ENCODE data around the gene NOL9. TPM values are rescaled to one million over a fixed set of nuclear protein-coding genes. Genes with fewer than 3 reads are reported as not detected.

Gene NOL9
- total and polyA plus RNA-seq, 4 donors = 3.4 to 29.4 (median 16.7) TPM

DNA sequence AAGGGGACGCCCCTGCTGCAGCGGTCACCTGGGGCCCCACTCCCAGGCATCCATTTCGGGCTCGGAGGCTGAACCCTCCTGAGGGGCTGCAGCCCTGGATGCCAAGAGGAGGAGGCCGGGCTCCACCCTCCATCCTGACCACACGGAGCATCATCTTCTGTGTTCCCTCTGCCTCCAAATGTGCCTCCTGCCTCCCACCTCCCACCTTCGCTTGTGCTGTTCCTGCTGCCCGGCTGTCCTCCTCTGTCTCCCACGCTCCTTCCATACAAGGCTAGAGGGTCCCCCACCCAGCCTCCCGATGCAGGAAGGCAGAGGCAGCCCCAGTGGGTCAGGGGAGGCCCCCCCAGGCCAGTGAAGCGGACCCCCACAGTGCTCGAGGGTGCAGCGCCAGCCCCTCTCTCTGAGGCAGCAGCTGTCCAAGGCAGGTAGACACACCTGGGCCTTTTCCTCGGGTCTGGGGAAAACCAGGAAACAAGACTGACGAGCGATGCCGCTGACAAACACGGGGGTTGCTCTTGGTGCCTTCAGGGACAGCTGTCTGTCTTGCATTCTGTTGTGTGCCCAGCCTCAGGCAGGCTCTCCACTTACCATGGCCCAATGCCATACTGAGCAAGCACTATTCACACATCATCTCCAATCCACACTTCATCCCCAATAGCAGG, 46.0 kb downstream of the NOL9 start:
- Histone ChIP-seq H3K4me1 (ENCODE audit: control insufficient read depth in 5 of 5, insufficient read depth in 5 of 5, low read length in 5 of 5) (no peaks in the 10 kb centered on the region), H3K27me3 (ENCODE audit: control insufficient read depth in 3 of 3, insufficient read depth in 3 of 3, low read length in 2 of 3) (no peaks in the 10 kb centered on the region), H3K9ac (ENCODE audit: insufficient read depth in 1 of 2, low read length in 2 of 2) (no peak overlapping the region), H3K36me3 (ENCODE audit: control insufficient read depth in 4 of 4, insufficient read depth in 4 of 4, low read length in 4 of 4) (no peaks in the 10 kb centered on the region), H3K9me3 (ENCODE audit: control insufficient read depth in 4 of 4, insufficient read depth in 3 of 4, low read length in 3 of 4) (no peaks in the 10 kb centered on the region), H3K4me3 (no peak overlapping the region), H3K27ac (ENCODE audit: low read depth in 1 of 2, low read length in 1 of 2) (no peak overlapping the region)
- 83 to 94% methylated on average over 18 of the region's 18 CpGs for WGBS, 2 donors
- DNase-seq = no peak
- no peak for ATAC-seq (ENCODE audit: insufficient read depth, low FRiP score)
- TF ChIP-seq, protein P1, sequence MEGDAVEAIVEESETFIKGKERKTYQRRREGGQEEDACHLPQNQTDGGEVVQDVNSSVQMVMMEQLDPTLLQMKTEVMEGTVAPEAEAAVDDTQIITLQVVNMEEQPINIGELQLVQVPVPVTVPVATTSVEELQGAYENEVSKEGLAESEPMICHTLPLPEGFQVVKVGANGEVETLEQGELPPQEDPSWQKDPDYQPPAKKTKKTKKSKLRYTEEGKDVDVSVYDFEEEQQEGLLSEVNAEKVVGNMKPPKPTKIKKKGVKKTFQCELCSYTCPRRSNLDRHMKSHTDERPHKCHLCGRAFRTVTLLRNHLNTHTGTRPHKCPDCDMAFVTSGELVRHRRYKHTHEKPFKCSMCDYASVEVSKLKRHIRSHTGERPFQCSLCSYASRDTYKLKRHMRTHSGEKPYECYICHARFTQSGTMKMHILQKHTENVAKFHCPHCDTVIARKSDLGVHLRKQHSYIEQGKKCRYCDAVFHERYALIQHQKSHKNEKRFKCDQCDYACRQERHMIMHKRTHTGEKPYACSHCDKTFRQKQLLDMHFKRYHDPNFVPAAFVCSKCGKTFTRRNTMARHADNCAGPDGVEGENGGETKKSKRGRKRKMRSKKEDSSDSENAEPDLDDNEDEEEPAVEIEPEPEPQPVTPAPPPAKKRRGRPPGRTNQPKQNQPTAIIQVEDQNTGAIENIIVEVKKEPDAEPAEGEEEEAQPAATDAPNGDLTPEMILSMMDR (IDR thresholded peaks at IDR 0.05; ENCODE audit: control extremely low read depth, extremely low read depth) = no peak

DNA sequence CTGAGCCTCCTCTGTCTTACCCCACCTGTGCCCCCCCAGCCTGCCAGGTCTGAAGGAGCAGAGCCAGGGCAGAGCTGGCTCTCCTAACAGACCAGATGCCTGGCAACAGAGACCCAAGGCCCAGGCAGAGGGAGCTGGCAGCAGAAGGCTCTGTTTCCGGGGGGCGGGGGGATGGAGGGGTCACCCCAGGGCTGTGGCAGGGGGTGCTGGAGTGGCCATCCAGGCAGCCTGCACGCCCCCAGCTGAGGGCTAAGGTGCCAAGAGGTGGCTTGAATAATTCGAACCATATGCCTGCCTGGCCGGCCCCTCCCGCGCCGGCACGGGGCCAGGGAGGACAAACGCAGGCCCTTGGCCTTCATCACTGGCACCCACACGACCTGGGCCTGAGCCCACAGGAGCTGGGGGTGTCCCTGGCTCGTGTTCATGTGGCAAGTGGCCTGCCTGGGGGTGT, 46.8 kb downstream of the NOL9 start:
- 80 to 90% methylated on average over 12 of the region's 12 CpGs for WGBS, 2 donors

DNA sequence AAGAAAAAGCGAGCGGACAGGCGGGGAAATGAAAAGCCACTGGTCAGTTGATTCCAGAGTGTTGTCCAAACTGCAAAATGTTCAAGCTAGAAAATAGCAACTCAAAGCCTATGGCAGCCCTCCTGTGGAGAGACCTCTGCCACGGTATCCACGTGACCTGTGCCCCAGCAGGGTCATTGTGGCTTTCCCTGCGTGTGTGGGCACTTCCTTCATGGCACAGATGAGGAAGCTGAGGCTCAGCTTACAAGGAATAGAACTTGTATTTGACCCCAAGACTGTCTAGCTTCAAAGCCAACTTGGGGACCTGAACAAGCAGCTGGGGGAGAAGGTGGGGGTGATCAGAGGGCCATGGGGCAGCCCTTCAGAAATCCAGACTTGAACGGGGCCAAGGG, 47.3 kb downstream of the NOL9 start:
- WGBS, 2 donors = 63 to 67% methylated on average over 7 of the region's 7 CpGs
- no peak overlapping the region for H3K9ac ChIP-seq (ENCODE audit: insufficient read depth in 1 of 2, low read length in 2 of 2)
- no peak overlapping the region for H3K4me3 ChIP-seq
- peaks cover 0 to 7% (median 0%) of the 10 kb centered on the region in 5 donors for H3K4me1 ChIP-seq (ENCODE audit: control insufficient read depth in 5 of 5, insufficient read depth in 5 of 5, low read length in 5 of 5)
- TF ChIP-seq, protein P1 (IDR thresholded peaks at IDR 0.05; ENCODE audit: control extremely low read depth, extremely low read depth) = no peak
- no peak for ATAC-seq (ENCODE audit: insufficient read depth, low FRiP score)
- no peaks in the 10 kb centered on the region for H3K27me3 ChIP-seq (ENCODE audit: control insufficient read depth in 3 of 3, insufficient read depth in 3 of 3, low read length in 2 of 3)
- H3K9me3 ChIP-seq (ENCODE audit: control insufficient read depth in 4 of 4, insufficient read depth in 3 of 4, low read length in 3 of 4) = no peaks in the 10 kb centered on the region
- no peak for DNase-seq
- H3K36me3 ChIP-seq (ENCODE audit: control insufficient read depth in 4 of 4, insufficient read depth in 4 of 4, low read length in 4 of 4) = no peaks in the 10 kb centered on the region
- no peak overlapping the region for H3K27ac ChIP-seq (ENCODE audit: low read depth in 1 of 2, low read length in 1 of 2)

More for the DNA sequence above, 46.8 kb downstream of the NOL9 start:
- no peaks in the 10 kb centered on the region for H3K36me3 ChIP-seq (ENCODE audit: control insufficient read depth in 4 of 4, insufficient read depth in 4 of 4, low read length in 4 of 4)
- H3K4me3 ChIP-seq = no peak overlapping the region
- H3K4me1 ChIP-seq (ENCODE audit: control insufficient read depth in 5 of 5, insufficient read depth in 5 of 5, low read length in 5 of 5) = peaks cover 0 to 3% (median 0%) of the 10 kb centered on the region in 5 donors
- H3K27me3 ChIP-seq (ENCODE audit: control insufficient read depth in 3 of 3, insufficient read depth in 3 of 3, low read length in 2 of 3) = no peaks in the 10 kb centered on the region
- no peak overlapping the region for H3K27ac ChIP-seq (ENCODE audit: low read depth in 1 of 2, low read length in 1 of 2)
- TF ChIP-seq, protein P1 (IDR thresholded peaks at IDR 0.05; ENCODE audit: control extremely low read depth, extremely low read depth) = no peak
- DNase-seq = no peak
- no peaks in the 10 kb centered on the region for H3K9me3 ChIP-seq (ENCODE audit: control insufficient read depth in 4 of 4, insufficient read depth in 3 of 4, low read length in 3 of 4)
- H3K9ac ChIP-seq (ENCODE audit: insufficient read depth in 1 of 2, low read length in 2 of 2) = no peak overlapping the region
- ATAC-seq (ENCODE audit: insufficient read depth, low FRiP score) = no peak

All from lung (tissue), 12 donors.